ENCODE data around the gene KRTAP4-16.
"Not testable (repeated sequence)": the region's sequence is repeated elsewhere in the genome, so short reads cannot be mapped to it uniquely, and the experiment has no call there.

KRTAP4-16 gene

DNA sequence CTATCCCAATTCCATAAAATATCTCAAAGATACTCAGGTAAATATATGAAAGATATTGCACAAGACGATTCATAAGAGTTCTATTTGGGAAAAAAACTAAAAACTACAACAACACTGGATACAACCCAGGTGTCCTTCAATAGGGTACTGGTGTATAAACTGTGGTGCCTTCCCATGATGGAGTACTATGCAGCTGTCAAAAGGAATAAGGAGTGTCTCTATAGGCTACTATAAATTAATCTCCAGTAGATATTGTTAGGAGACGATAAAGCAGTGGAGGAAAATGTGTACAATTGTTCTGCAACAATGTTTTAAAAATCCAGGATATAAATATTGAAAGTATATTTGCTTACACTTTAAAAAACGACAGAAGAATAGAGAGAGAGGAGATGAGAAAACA lies 24.4 kb upstream of the KRTAP4-16 start:
- DNase-seq (ENCODE audit: low spot score) = no peak
- no peak overlapping the region for H3K27ac ChIP-seq
- TF ChIP-seq, protein P1, sequence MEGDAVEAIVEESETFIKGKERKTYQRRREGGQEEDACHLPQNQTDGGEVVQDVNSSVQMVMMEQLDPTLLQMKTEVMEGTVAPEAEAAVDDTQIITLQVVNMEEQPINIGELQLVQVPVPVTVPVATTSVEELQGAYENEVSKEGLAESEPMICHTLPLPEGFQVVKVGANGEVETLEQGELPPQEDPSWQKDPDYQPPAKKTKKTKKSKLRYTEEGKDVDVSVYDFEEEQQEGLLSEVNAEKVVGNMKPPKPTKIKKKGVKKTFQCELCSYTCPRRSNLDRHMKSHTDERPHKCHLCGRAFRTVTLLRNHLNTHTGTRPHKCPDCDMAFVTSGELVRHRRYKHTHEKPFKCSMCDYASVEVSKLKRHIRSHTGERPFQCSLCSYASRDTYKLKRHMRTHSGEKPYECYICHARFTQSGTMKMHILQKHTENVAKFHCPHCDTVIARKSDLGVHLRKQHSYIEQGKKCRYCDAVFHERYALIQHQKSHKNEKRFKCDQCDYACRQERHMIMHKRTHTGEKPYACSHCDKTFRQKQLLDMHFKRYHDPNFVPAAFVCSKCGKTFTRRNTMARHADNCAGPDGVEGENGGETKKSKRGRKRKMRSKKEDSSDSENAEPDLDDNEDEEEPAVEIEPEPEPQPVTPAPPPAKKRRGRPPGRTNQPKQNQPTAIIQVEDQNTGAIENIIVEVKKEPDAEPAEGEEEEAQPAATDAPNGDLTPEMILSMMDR (IDR thresholded peaks at IDR 0.05) = no peak
- H3K4me3 ChIP-seq = no peak overlapping the region

DNA sequence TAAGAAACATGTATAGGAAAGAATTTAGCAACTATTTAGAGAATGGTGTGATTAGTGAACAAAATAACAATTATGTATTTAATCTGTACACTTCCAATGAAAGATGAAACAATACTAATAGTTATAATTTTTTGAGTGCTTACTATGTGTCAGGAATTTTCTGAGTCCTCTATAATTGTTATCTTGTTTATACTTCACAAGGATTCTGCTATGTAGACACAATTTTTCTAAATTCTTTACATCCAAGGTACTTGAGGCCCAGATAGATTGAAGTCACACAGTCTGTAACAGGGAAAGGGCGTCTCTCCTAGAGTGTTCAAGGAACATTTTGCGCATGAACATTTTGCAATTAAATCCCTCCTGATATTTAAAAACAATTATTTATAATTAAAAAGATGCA lies 23.1 kb upstream of the KRTAP4-16 start:
- Histone ChIP-seq H3K27ac (no peak overlapping the region), H3K4me3 (no peak overlapping the region)
- DNase-seq (ENCODE audit: low spot score) = no peak
- TF ChIP-seq, protein P1 (IDR thresholded peaks at IDR 0.05) = no peak

DNA sequence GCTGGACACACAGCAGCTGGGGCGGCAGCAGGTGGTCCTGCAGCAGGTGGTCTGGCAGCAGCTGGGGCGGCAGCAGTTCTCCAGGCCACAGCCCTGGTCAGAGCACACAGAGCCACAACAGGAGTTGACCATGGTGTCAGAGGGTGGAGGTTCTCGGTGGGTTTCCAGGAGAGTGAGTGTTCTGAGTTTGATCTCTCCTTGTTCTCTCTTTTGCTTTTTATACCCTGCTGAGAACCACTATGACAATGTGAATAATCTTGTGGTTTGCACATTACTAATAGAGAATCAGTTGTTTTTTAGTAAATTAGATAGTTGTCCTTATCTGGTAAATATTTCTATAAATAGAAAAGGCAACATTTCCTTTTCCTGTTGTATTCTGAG lies 22.0 kb upstream of the KRTAP4-16 start, which contains the start of gene KRTAP4-12:
Gene KRTAP4-12 (minus strand): TSS at position 192 of the 381 bp plus-strand sequence. CDS start 60 bp downstream, at position 132.
- DNase-seq (ENCODE audit: low spot score); H3K27ac ChIP-seq; H3K4me3 ChIP-seq: not testable (repeated sequence)

DNA sequence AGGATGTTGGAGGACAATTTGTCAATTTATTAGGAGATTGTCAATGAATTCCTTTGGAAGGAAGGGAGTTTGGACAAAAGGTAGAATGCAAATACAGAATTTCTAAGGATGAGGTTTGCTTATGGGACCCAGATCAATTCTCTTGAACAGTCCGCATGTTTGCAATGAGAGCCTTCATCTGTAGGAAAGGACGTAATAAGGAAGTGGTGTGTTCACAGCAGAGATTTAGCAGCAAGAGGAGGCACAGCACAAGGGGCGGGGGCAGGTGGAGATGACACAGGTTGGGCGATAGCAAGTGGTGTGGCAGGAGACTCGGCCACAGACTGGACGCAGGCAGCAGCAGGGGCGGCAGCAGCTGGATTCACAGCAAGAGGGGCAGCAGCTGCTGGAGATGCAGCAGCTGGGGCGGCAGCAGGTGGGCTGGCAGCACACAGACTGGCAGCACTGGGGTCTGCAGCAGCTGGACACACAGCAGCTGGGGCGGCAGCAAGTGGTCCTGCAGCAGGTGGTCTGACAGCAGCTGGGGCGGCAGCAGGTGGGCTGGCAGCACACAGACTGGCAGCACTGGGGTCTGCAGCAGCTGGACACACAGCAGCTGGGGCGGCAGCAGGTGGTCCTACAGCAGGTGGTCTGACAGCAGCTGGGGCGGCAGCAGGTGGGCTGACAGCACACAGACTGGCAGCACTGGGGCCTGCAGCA lies 21.4 kb upstream of the KRTAP4-16 start:
- not testable (repeated sequence) for DNase-seq (ENCODE audit: low spot score); H3K4me3 ChIP-seq; H3K27ac ChIP-seq

DNA sequence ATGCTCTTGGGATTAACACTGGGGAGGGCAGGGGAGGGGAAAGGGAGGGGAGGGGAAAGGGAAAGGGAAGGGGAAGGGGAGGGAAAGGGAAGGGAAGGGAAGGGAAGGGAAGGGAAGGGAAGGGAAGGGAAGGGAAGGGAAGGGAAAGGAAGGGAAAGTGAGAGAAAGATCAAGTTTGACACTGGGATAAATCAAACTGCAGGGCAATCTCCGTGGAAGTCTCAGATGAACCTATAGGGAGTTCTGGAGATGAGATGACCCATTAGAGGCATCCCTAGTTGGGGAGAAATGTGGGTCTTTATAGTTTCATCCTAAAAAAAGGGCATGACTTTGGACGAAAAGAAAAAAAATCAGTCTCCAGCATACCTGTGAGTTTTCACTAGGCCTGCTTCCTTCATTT lies 19.7 kb upstream of the KRTAP4-16 start:
- DNase-seq (ENCODE audit: low spot score) = no peak
- Histone ChIP-seq H3K4me3 (no peak overlapping the region), H3K27ac (no peak overlapping the region)
- TF ChIP-seq, protein P1 (IDR thresholded peaks at IDR 0.05) = no peak

DNA sequence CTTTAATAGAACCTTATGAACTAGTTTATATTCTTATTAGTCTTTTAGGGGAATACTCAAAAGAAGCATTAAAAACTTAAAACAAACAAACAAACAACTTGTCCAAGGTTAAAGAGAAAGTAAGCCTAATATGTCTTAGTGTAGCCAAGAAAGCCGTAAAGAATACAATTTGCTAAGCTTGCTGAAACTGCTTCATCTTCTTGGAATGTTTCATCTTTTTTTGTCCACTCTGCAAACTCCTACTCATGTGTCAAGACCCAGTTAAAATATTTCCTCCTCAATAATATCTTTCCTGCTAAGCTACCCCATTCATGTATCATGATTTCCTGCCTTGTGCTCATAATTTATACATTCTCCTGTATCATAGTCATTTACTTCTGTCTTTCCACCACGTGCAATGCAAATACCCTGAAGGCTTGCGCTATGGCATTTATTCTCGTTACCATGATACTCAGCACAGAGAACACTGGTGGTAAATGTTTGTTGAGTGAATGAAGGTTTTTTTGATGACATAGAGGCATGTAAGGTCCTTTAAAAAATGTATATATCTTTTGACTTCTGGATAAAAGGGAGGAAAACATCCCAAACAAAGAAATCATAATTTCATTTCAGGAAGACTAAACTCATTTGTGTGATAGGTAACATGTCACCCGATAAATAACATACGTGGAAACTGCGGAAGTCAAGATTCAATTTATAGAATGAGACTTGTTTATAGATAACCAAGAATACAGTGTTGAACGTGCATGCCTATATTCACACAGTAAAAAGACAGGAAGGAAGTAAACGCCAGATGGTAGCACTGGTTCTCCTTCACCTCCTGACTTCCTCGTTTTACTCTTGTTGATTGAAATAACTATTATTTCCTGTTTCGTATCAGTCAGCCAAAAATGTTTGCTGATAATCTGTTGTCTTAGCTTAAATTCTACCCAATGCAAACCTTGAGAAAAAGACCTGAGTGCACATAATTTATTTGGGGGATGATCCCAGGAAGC lies 18.0 kb upstream of the KRTAP4-16 start:
- not testable (repeated sequence) for H3K27ac ChIP-seq

DNA sequence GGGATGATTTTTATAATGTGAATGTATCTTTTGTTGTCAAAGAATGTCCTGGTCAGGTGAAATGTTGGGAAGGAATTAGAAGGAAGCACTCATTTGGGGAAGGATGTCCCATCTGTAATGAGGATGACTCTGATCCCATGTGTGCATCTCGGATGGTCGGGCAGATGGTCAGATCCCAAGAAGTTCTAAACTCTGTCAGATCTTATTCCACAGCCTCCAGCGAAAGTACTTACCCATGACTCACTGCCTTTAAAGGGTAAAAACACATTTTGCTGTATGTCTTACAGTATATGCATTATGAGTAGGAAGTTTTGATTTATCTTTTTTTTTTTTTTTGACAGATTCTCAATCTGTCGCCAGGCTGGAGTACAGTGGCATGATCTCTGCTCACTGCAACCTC lies 16.7 kb upstream of the KRTAP4-16 start:
- TF ChIP-seq, protein P1 (IDR thresholded peaks at IDR 0.05) = no peak
- Histone ChIP-seq H3K4me3 (no peak overlapping the region), H3K27ac (no peak overlapping the region)
- DNase-seq (ENCODE audit: low spot score) = no peak

More for the DNA sequence above, 18.0 kb upstream of the KRTAP4-16 start:
- not testable (repeated sequence) for DNase-seq (ENCODE audit: low spot score); H3K4me3 ChIP-seq

DNA sequence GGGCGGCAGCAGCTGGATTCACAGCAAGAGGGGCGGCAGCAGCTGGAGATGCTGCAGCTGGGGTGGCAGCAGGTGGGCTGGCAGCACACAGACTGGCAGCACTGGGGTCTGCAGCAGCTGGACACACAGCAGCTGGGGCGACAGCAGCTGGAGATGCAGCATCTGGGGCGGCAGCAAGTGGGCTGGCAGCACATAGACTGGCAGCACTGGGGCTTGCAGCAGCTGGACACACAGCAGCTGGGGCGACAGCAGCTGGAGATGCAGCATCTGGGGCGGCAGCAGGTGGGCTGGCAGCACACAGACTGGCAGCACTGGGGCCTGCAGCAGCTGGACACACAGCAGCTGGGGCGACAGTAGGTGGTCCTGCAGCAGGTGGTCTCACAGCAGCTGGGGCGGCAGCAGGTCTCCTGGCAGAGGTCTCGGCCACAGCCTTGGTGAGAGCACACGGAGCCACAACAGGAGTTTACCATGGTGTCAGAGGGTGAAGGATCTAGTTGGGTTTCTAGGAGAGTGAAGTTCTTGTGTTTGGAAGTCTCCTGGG lies 15.9 kb upstream of the KRTAP4-16 start, which contains the start of gene KRTAP4-11:
Gene KRTAP4-11 (minus strand): TSS at position 528 of the 541 bp plus-strand sequence. CDS start 58 bp downstream, at position 470.
- DNase-seq (ENCODE audit: low spot score); H3K4me3 ChIP-seq: not testable (repeated sequence)

More for the DNA sequence above, 15.9 kb upstream of the KRTAP4-16 start, which contains the start of gene KRTAP4-11:
- not testable (repeated sequence) for H3K27ac ChIP-seq
